Measurements from ENCODE around the gene EGR1. TPM values are rescaled to one million over a fixed set of nuclear protein-coding genes. Genes with fewer than 3 reads are reported as not detected.

EGR1 gene
- total and polyA plus RNA-seq, 2 donors (not counting 1 experiment from before 2014, with no cell fraction given), result 13.7 to 212 TPM

- Histone ChIP-seq H3K9ac (ENCODE audit: low read length) (no peak overlapping the region), H3K4me3 (ENCODE audit: control extremely low read depth in 1 of 5, extremely low read depth in 1 of 5, insufficient read depth in 1 of 5, low read depth in 2 of 5, low read length in 4 of 5) (no peak overlapping the region), H3K27ac (ENCODE audit: low read length in 2 of 2) (no peak overlapping the region), H2AFZ (ENCODE audit: insufficient read depth, low read depth, low read length, poor library complexity, severe bottlenecking) (no peak overlapping the region), H3K27me3 (replicated peaks in 1 of 4; ENCODE audit: control extremely low read depth in 1 of 4, control insufficient read depth in 3 of 4, insufficient read depth in 4 of 4, low read length in 3 of 4) (no peaks in the 10 kb centered on the region), H4K20me1 (ENCODE audit: control insufficient read depth, insufficient read depth, low read length, poor library complexity, severe bottlenecking) (peaks cover 17% of the 10 kb centered on the region), H3K79me2 (ENCODE audit: control insufficient read depth, insufficient read depth, low read length) (peaks cover 21% of the 10 kb centered on the region), H3K9me3 (ENCODE audit: control extremely low read depth in 1 of 3, control insufficient read depth in 2 of 3, insufficient read depth in 1 of 3, low read length in 2 of 3) (no peaks in the 10 kb centered on the region), H3K36me3 (replicated peaks in 1 of 2; ENCODE audit: control extremely low read depth in 1 of 2, control insufficient read depth in 1 of 2, extremely low read depth in 1 of 2, insufficient read depth in 2 of 2, low read length in 1 of 2) (peaks cover 17 to 79% of the 10 kb centered on the region in 2 experiments), H3K4me2 (replicated peaks; ENCODE audit: low read depth, low read length, poor library complexity, severe bottlenecking) (no peak overlapping the region), H3K4me1 (ENCODE audit: control insufficient read depth in 2 of 2, insufficient read depth in 2 of 2, low read length in 2 of 2) (no peaks in the 10 kb centered on the region)
- Mint-ChIP-seq H3K4me1 (peaks cover 2% of the 10 kb centered on the region), H3K27me3 (no peaks in the 10 kb centered on the region), H3K9me3 (ENCODE audit: insufficient read depth) (no peaks in the 10 kb centered on the region), H3K27ac (no peak overlapping the region), H3K4me3 (no peak overlapping the region)
- ChIA-PET CTCF (interaction anchor here (0.6 to 1.4 kb wide), 2 partner anchors 12 to 218 kb away, joined by 3 to 6 read pairs; no protein-coding TSS in a partner anchor), POLR2A (no interaction called here)
- DNase-seq (no peak), ATAC-seq (ENCODE audit: low read depth) (no peak)
- intact Hi-C loops (cut with micrococcal nuclease), result no loop called here
- TF ChIP-seq EZH2 (IDR thresholded peaks at IDR 0.05; ENCODE audit: borderline replicate concordance, insufficient read depth, low read depth, low read length, poor library complexity, severe bottlenecking) (no peak), CTCF (IDR thresholded peaks at IDR 0.05) (no peak)
- no CpG with 5 or more reads among the region's 3 CpGs for WGBS (ENCODE audit: insufficient coverage)
Observed at GRCh38 chr5:138515556-138516245, 50.4 kb downstream of the EGR1 start.

- Mint-ChIP-seq H3K4me1 (peaks cover 9% of the 10 kb centered on the region), H3K27me3 (no peaks in the 10 kb centered on the region), H3K27ac (no peak overlapping the region), H3K4me3 (no peak overlapping the region), H3K9me3 (ENCODE audit: insufficient read depth) (no peaks in the 10 kb centered on the region)
- Histone ChIP-seq H3K9ac (ENCODE audit: low read length) (no peak overlapping the region), H3K4me2 (replicated peaks; ENCODE audit: low read depth, low read length, poor library complexity, severe bottlenecking) (no peak overlapping the region), H3K4me3 (ENCODE audit: control extremely low read depth in 1 of 5, extremely low read depth in 1 of 5, insufficient read depth in 1 of 5, low read depth in 2 of 5, low read length in 4 of 5) (no peak overlapping the region), H3K27ac (ENCODE audit: low read length in 2 of 2) (no peak overlapping the region), H3K4me1 (ENCODE audit: control insufficient read depth in 2 of 2, insufficient read depth in 2 of 2, low read length in 2 of 2) (no peaks in the 10 kb centered on the region), H2AFZ (ENCODE audit: insufficient read depth, low read depth, low read length, poor library complexity, severe bottlenecking) (no peak overlapping the region), H3K79me2 (ENCODE audit: control insufficient read depth, insufficient read depth, low read length) (peaks cover 39% of the 10 kb centered on the region), H4K20me1 (ENCODE audit: control insufficient read depth, insufficient read depth, low read length, poor library complexity, severe bottlenecking) (peaks cover 27% of the 10 kb centered on the region), H3K27me3 (replicated peaks in 1 of 4; ENCODE audit: control extremely low read depth in 1 of 4, control insufficient read depth in 3 of 4, insufficient read depth in 4 of 4, low read length in 3 of 4) (no peaks in the 10 kb centered on the region), H3K9me3 (ENCODE audit: control extremely low read depth in 1 of 3, control insufficient read depth in 2 of 3, insufficient read depth in 1 of 3, low read length in 2 of 3) (no peaks in the 10 kb centered on the region), H3K36me3 (replicated peaks in 1 of 2; ENCODE audit: control extremely low read depth in 1 of 2, control insufficient read depth in 1 of 2, extremely low read depth in 1 of 2, insufficient read depth in 2 of 2, low read length in 1 of 2) (peaks cover 16 to 67% of the 10 kb centered on the region in 2 experiments)
- DNase-seq (no peak), ATAC-seq (ENCODE audit: low read depth) (no peak)
- TF ChIP-seq CTCF (IDR thresholded peaks at IDR 0.05) (no peak), EZH2 (IDR thresholded peaks at IDR 0.05; ENCODE audit: borderline replicate concordance, insufficient read depth, low read depth, low read length, poor library complexity, severe bottlenecking) (no peak)
- CTCF ChIA-PET, result interaction anchor here (0.6 to 1.0 kb wide), 2 partner anchors 13 to 18 kb away, joined by 3 read pairs; no protein-coding TSS in a partner anchor
- intact Hi-C loops (cut with micrococcal nuclease), result no loop called here
- POLR2A ChIA-PET, result no interaction called here
- WGBS (ENCODE audit: insufficient coverage), result 100% methylated on average over 1 of the region's 4 CpGs
Observed at GRCh38 chr5:138517437-138517836, 52.2 kb downstream of the EGR1 start.

Data from B cell (primary cell).